ENCODE measurements around the gene GLB1L2.

GLB1L2 gene

DNA sequence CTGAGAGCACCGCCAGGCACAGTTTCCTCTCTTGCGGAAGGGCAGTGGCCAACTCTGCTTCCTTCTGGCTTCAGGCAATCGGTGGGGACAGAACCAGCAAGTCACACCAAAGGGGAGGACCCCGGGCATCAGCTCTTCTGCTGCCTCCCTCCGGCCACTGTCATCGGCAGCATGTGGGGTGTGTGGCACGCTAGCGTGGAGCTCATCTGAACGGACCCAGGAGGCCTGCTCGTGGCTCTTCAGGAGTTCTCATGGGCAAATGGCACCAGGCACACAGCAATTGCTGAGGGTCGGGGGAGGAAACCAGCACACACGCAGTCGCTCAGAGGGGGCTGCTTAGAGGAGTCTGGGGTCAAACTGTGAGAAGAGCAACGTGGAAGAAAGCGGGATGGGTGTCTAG is 53.4 kb downstream of the GLB1L2 start:
- DNase-seq, result no peak
- WGBS (ENCODE audit: insufficient coverage), result 94% methylated on average over 15 of the region's 15 CpGs
- CTCF ChIA-PET, result no interaction called here
- peaks cover 0 to 49% (median 6%) of the 10 kb centered on the region in 5 experiments for H3K27me3 ChIP-seq (replicated peaks in 2 of 5; ENCODE audit: control insufficient read depth in 4 of 5, insufficient read depth in 5 of 5, low read length in 4 of 5)
- POLR2A ChIA-PET, result no interaction called here
- H3K36me3 ChIP-seq (ENCODE audit: control insufficient read depth in 4 of 4, insufficient read depth in 4 of 4, low read length in 3 of 4), result no peaks in the 10 kb centered on the region
- no peak overlapping the region for H3K4me3 ChIP-seq (ENCODE audit: control insufficient read depth in 1 of 7, extremely low read depth in 1 of 7, insufficient read depth in 4 of 7, low read depth in 2 of 7, low read length in 6 of 7)
- H3K9me3 ChIP-seq (ENCODE audit: control extremely low read depth in 1 of 5, control insufficient read depth in 4 of 5, insufficient read depth in 2 of 5, low read depth in 1 of 5, low read length in 4 of 5), result no peaks in the 10 kb centered on the region
- no peaks in the 10 kb centered on the region for H3K4me1 ChIP-seq (ENCODE audit: control extremely low read depth in 1 of 4, control insufficient read depth in 4 of 4, insufficient read depth in 4 of 4, low read length in 3 of 4)
- H3K27ac ChIP-seq (ENCODE audit: insufficient read depth in 1 of 2, low read depth in 1 of 2, low read length in 2 of 2, poor library complexity in 1 of 2, severe bottlenecking in 2 of 2), result no peak overlapping the region

DNA sequence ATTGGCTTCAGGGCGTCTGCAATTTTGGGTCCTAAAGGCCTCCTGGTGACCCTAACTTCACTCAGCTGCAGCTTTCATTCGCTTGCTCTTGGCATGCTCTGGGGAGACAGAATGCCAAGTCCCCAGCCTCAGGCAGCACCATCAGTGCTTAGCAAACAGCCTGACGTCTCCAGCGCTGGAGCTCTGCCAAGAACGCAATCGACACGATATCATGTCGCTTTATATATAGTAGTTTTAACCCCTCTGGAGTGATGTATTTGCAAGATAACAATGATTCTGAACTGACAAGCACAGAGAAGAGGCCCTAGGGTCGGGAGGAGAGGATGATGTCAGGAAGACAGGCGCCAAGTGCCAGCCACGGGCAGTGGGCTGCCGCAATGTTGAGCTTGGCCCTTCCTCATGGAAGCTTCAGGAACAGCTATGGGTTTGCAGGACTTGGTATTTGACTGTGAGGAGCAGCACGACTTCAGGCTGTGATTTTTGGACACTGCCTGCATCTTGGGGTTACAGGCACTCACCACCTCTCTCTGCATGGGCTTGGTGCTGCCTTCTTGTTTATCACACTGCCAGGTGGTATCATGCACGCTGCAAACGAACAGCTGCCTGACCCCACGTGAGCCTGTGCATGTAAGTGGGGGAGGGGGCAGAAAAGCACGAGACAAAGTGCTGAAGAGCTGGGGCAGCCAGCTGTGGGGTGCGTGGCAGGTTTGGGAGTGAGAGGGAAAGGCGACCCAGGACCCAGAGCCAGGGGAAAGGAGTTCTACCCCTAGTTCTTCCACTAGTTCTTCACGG is 54.2 kb downstream of the GLB1L2 start:
- ChIA-PET POLR2A (no interaction called here), CTCF (no interaction called here)
- H3K9me3 ChIP-seq (ENCODE audit: control extremely low read depth in 1 of 5, control insufficient read depth in 4 of 5, insufficient read depth in 2 of 5, low read depth in 1 of 5, low read length in 4 of 5), result no peaks in the 10 kb centered on the region
- no peak overlapping the region for H3K27ac ChIP-seq (ENCODE audit: insufficient read depth in 1 of 2, low read depth in 1 of 2, low read length in 2 of 2, poor library complexity in 1 of 2, severe bottlenecking in 2 of 2)
- H3K4me1 ChIP-seq (ENCODE audit: control extremely low read depth in 1 of 4, control insufficient read depth in 4 of 4, insufficient read depth in 4 of 4, low read length in 3 of 4), result no peaks in the 10 kb centered on the region
- 76% methylated on average over 14 of the region's 20 CpGs for WGBS (ENCODE audit: insufficient coverage)
- H3K4me3 ChIP-seq (ENCODE audit: control insufficient read depth in 1 of 7, extremely low read depth in 1 of 7, insufficient read depth in 4 of 7, low read depth in 2 of 7, low read length in 6 of 7), result no peak overlapping the region
- no peak for DNase-seq
- H3K36me3 ChIP-seq (ENCODE audit: control insufficient read depth in 4 of 4, insufficient read depth in 4 of 4, low read length in 3 of 4), result no peaks in the 10 kb centered on the region
- H3K27me3 ChIP-seq (replicated peaks in 2 of 5; ENCODE audit: control insufficient read depth in 4 of 5, insufficient read depth in 5 of 5, low read length in 4 of 5), result peaks cover 0 to 48% (median 6%) of the 10 kb centered on the region in 5 experiments

DNA sequence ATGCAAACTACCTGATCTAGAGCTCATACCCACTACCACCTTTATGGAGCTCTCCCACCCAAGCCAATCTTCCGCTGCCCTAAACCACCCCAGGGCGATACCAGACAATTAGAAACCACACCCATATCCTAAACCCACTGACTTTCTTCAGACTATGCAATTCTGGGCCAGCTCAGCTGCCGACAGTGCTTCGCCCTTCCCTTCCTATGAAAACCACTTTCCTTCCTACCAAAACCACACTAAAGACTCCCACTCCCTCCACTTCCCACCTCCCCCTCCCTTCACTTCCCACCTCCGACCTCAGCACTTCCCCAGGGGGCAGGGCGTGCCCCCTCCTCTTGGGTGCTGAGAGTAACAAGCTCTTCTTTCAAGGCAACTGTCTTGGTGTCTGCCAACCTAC is 55.2 kb downstream of the GLB1L2 start:
- CTCF ChIA-PET, result no interaction called here
- DNase-seq, result peak in 1 of 3 donors; percentile 3
- Histone ChIP-seq H3K27ac (ENCODE audit: insufficient read depth in 1 of 2, low read depth in 1 of 2, low read length in 2 of 2, poor library complexity in 1 of 2, severe bottlenecking in 2 of 2) (no peak overlapping the region), H3K27me3 (replicated peaks in 2 of 5; ENCODE audit: control insufficient read depth in 4 of 5, insufficient read depth in 5 of 5, low read length in 4 of 5) (peaks cover 0 to 48% (median 6%) of the 10 kb centered on the region in 5 experiments), H3K4me1 (ENCODE audit: control extremely low read depth in 1 of 4, control insufficient read depth in 4 of 4, insufficient read depth in 4 of 4, low read length in 3 of 4) (no peaks in the 10 kb centered on the region), H3K4me3 (ENCODE audit: control insufficient read depth in 1 of 7, extremely low read depth in 1 of 7, insufficient read depth in 4 of 7, low read depth in 2 of 7, low read length in 6 of 7) (no peak overlapping the region), H3K9me3 (ENCODE audit: control extremely low read depth in 1 of 5, control insufficient read depth in 4 of 5, insufficient read depth in 2 of 5, low read depth in 1 of 5, low read length in 4 of 5) (no peaks in the 10 kb centered on the region), H3K36me3 (ENCODE audit: control insufficient read depth in 4 of 4, insufficient read depth in 4 of 4, low read length in 3 of 4) (no peaks in the 10 kb centered on the region)
- POLR2A ChIA-PET, result no interaction called here
- WGBS (ENCODE audit: insufficient coverage), result 2% methylated on average over 6 of the region's 6 CpGs

DNA sequence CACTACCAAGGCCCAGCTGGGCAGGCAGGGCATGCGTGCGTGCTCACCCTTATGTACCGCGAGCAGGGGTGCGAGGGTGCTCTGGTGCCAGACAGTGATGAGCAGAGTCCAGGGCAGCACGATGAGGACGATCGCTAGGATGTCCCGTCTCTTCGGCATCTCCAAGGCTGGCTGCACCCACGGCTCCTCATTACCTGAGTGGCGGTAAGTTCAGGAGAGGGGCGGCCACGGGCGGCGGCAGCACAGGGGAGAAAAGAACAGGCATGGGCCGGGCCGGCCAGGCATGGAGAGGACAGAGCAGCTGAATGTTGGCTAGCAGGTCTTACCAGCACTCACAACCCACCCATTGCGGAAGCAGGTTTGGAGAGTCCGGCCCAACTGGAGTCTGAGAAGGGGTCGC is 55.7 kb downstream of the GLB1L2 start:
- peaks cover 0 to 46% (median 6%) of the 10 kb centered on the region in 5 experiments for H3K27me3 ChIP-seq (replicated peaks in 2 of 5; ENCODE audit: control insufficient read depth in 4 of 5, insufficient read depth in 5 of 5, low read length in 4 of 5)
- POLR2A ChIA-PET, result no interaction called here
- H3K4me3 ChIP-seq (ENCODE audit: control insufficient read depth in 1 of 7, extremely low read depth in 1 of 7, insufficient read depth in 4 of 7, low read depth in 2 of 7, low read length in 6 of 7), result no peak overlapping the region
- 91% methylated on average over 16 of the region's 21 CpGs for WGBS (ENCODE audit: insufficient coverage)
- CTCF ChIA-PET, result no interaction called here
- H3K4me1 ChIP-seq (ENCODE audit: control extremely low read depth in 1 of 4, control insufficient read depth in 4 of 4, insufficient read depth in 4 of 4, low read length in 3 of 4), result no peaks in the 10 kb centered on the region
- no peaks in the 10 kb centered on the region for H3K36me3 ChIP-seq (ENCODE audit: control insufficient read depth in 4 of 4, insufficient read depth in 4 of 4, low read length in 3 of 4)
- no peak for DNase-seq
- H3K27ac ChIP-seq (ENCODE audit: insufficient read depth in 1 of 2, low read depth in 1 of 2, low read length in 2 of 2, poor library complexity in 1 of 2, severe bottlenecking in 2 of 2), result no peak overlapping the region
- H3K9me3 ChIP-seq (ENCODE audit: control extremely low read depth in 1 of 5, control insufficient read depth in 4 of 5, insufficient read depth in 2 of 5, low read depth in 1 of 5, low read length in 4 of 5), result no peaks in the 10 kb centered on the region

DNA sequence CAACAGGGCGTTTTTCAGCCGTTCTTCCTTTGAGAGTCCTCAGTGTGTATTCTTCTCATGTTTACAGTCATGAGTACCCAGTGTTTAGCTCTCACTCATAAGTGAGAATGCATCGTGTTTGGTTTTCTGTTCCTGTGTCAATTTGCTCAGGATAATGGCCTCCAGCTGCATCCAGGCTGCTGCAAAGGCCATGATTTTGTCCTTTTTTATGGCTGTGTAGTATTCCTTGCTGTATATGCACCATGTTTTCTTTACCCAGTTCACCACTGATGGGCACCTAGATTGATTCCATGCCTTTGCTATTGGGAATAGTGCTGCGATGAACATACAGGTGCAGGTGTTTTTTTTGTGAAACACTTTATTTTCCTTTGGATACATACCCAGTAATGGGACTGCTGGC is 56.8 kb downstream of the GLB1L2 start:
- CTCF ChIA-PET, result no interaction called here
- no peak for DNase-seq
- H3K27me3 ChIP-seq (replicated peaks in 2 of 5; ENCODE audit: control insufficient read depth in 4 of 5, insufficient read depth in 5 of 5, low read length in 4 of 5), result peaks cover 0 to 57% (median 6%) of the 10 kb centered on the region in 5 experiments
- H3K9me3 ChIP-seq (ENCODE audit: control extremely low read depth in 1 of 5, control insufficient read depth in 4 of 5, insufficient read depth in 2 of 5, low read depth in 1 of 5, low read length in 4 of 5), result no peaks in the 10 kb centered on the region
- no peaks in the 10 kb centered on the region for H3K4me1 ChIP-seq (ENCODE audit: control extremely low read depth in 1 of 4, control insufficient read depth in 4 of 4, insufficient read depth in 4 of 4, low read length in 3 of 4)
- H3K4me3 ChIP-seq (ENCODE audit: control insufficient read depth in 1 of 7, extremely low read depth in 1 of 7, insufficient read depth in 4 of 7, low read depth in 2 of 7, low read length in 6 of 7), result no peak overlapping the region
- no peak overlapping the region for H3K27ac ChIP-seq (ENCODE audit: insufficient read depth in 1 of 2, low read depth in 1 of 2, low read length in 2 of 2, poor library complexity in 1 of 2, severe bottlenecking in 2 of 2)
- WGBS (ENCODE audit: insufficient coverage), result 98% methylated on average over 4 of the region's 4 CpGs
- no peaks in the 10 kb centered on the region for H3K36me3 ChIP-seq (ENCODE audit: control insufficient read depth in 4 of 4, insufficient read depth in 4 of 4, low read length in 3 of 4)
- POLR2A ChIA-PET, result no interaction called here

DNA sequence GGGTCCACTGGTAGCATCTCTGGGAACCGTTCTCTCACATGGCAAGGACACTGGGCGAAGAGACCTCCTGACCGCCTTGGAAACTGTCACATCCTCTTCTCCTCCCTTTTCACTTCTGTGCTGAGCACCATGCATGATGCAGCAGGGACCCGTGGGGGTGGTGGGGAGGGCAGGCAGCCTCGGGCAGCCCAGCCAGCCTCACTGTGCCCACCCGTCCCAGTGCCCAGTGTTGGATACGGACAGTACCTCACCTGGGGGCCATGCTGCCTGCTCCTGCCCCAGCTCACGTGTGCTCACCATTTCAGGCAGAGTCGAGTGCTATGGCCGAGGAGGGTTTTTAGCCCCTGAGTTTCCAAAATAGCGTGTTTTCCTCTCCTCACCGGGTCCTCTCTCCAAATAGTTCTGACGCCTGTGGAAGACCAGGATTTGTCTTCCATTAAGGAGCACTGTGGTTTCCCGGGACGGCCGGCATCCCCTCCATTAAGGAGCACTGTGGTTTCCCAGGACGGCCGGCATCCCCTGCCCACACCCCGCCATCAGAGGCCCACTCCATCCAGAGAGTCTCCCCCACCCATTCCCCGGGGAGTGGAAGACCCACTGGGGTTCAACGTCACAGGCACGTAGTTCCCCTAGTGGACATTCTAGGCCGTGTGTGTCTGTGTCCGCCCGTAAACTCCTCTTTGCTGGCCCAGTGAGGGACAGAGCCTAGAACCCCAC is 57.8 kb downstream of the GLB1L2 start:
- H3K27me3 ChIP-seq (replicated peaks in 2 of 5; ENCODE audit: control insufficient read depth in 4 of 5, insufficient read depth in 5 of 5, low read length in 4 of 5), result peaks cover 0 to 52% (median 6%) of the 10 kb centered on the region in 5 experiments
- ChIA-PET POLR2A (no interaction called here), CTCF (no interaction called here)
- no peak overlapping the region for H3K27ac ChIP-seq (ENCODE audit: insufficient read depth in 1 of 2, low read depth in 1 of 2, low read length in 2 of 2, poor library complexity in 1 of 2, severe bottlenecking in 2 of 2)
- no peak for DNase-seq
- H3K4me1 ChIP-seq (ENCODE audit: control extremely low read depth in 1 of 4, control insufficient read depth in 4 of 4, insufficient read depth in 4 of 4, low read length in 3 of 4), result no peaks in the 10 kb centered on the region
- no peaks in the 10 kb centered on the region for H3K36me3 ChIP-seq (ENCODE audit: control insufficient read depth in 4 of 4, insufficient read depth in 4 of 4, low read length in 3 of 4)
- WGBS (ENCODE audit: insufficient coverage), result 94% methylated on average over 24 of the region's 25 CpGs
- H3K9me3 ChIP-seq (ENCODE audit: control extremely low read depth in 1 of 5, control insufficient read depth in 4 of 5, insufficient read depth in 2 of 5, low read depth in 1 of 5, low read length in 4 of 5), result no peaks in the 10 kb centered on the region
- H3K4me3 ChIP-seq (ENCODE audit: control insufficient read depth in 1 of 7, extremely low read depth in 1 of 7, insufficient read depth in 4 of 7, low read depth in 2 of 7, low read length in 6 of 7), result no peak overlapping the region

Data from common myeloid progenitor, CD34-positive (primary cell).